Measurements from ENCODE around the gene SLC6A2.

Gene SLC6A2

GRCh38 chr16:55695595-55695994 lies 39.8 kb downstream of the SLC6A2 start:
- DNase-seq, result no peak
- H3K27ac ChIP-seq, result no peak overlapping the region
- in situ Hi-C loops (cut with HindIII; ENCODE audit: low pct_ligation_motif_present, low sequenced_read_pairs), result no loop called here
- H3K4me3 ChIP-seq (ENCODE audit: low read depth, low read length), result no peak overlapping the region
- H3K36me3 ChIP-seq (replicated peaks), result no peaks in the 10 kb centered on the region
- no peak for TF ChIP-seq CTCF (IDR thresholded peaks at IDR 0.05; ENCODE audit: low read depth, low read length, missing control alignments)
- no peaks in the 10 kb centered on the region for H3K27me3 ChIP-seq (replicated peaks)

DNA sequence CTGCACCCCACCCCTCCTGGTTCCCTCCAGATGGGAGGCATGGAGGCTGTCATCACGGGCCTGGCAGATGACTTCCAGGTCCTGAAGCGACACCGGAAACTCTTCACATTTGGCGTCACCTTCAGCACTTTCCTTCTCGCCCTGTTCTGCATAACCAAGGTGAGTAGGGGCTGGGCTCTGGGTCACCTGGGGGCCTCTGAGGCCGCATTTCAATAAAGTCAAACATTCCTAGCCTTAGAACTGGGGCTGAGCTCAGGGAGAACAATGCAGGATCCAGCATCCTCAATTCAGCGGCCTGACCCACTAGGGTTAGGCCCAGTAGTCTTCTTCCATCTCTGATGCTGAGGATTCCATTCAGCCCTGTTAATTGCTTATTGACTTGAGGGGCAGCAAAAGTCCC lies 42.1 kb downstream of the SLC6A2 start:
- no peak overlapping the region for H3K4me3 ChIP-seq (ENCODE audit: low read depth, low read length)
- no peaks in the 10 kb centered on the region for H3K36me3 ChIP-seq (replicated peaks)
- TF ChIP-seq CTCF (IDR thresholded peaks at IDR 0.05; ENCODE audit: low read depth, low read length, missing control alignments), result no peak
- H3K27me3 ChIP-seq (replicated peaks), result no peaks in the 10 kb centered on the region
- no peak overlapping the region for H3K27ac ChIP-seq
- in situ Hi-C loops (cut with HindIII; ENCODE audit: low pct_ligation_motif_present, low sequenced_read_pairs), result no loop called here
- no peak for DNase-seq

- no peak for TF ChIP-seq CTCF (IDR thresholded peaks at IDR 0.05; ENCODE audit: low read depth, low read length, missing control alignments)
- Histone ChIP-seq H3K4me3 (ENCODE audit: low read depth, low read length) (no peak overlapping the region), H3K27me3 (replicated peaks) (no peaks in the 10 kb centered on the region), H3K27ac (no peak overlapping the region), H3K36me3 (replicated peaks) (no peaks in the 10 kb centered on the region)
- in situ Hi-C loops (cut with HindIII; ENCODE audit: low pct_ligation_motif_present, low sequenced_read_pairs), result no loop called here
- DNase-seq, result no peak
Observed at GRCh38 chr16:55698331-55698730, 42.5 kb downstream of the SLC6A2 start.

DNA sequence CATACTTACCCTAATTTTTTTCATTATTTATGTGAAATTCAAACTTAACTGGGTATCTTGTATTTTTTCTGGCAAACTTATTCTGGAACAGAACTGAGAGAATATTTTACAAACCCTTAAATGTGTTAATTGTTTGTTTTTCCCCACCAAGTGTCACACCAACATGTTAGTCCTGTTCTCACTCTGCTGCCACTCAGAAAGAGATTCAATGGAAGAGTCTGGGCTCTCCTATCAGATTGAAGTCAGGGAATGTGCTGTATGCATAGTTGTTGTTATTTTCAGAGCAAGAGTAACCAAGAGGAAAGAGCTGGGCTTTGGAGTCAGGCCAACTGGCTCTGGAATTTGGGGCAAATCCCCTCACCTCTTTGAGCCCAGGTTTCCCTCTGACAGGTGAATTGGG lies 43.2 kb downstream of the SLC6A2 start:
- Histone ChIP-seq H3K27me3 (replicated peaks) (no peaks in the 10 kb centered on the region), H3K36me3 (replicated peaks) (no peaks in the 10 kb centered on the region), H3K4me3 (ENCODE audit: low read depth, low read length) (no peak overlapping the region), H3K27ac (no peak overlapping the region)
- no peak for TF ChIP-seq CTCF (IDR thresholded peaks at IDR 0.05; ENCODE audit: low read depth, low read length, missing control alignments)
- in situ Hi-C loops (cut with HindIII; ENCODE audit: low pct_ligation_motif_present, low sequenced_read_pairs), result no loop called here
- DNase-seq, result no peak

- H3K27ac ChIP-seq, result no peak overlapping the region
- in situ Hi-C loops (cut with HindIII; ENCODE audit: low pct_ligation_motif_present, low sequenced_read_pairs), result loop anchor here (25.0 kb wide), 1 partner anchor 237 kb away; no protein-coding TSS in a partner anchor
- no peak for DNase-seq
- no peak overlapping the region for H3K4me3 ChIP-seq (ENCODE audit: low read depth, low read length)
- H3K27me3 ChIP-seq (replicated peaks), result no peaks in the 10 kb centered on the region
- no peak for TF ChIP-seq CTCF (IDR thresholded peaks at IDR 0.05; ENCODE audit: low read depth, low read length, missing control alignments)
- no peaks in the 10 kb centered on the region for H3K36me3 ChIP-seq (replicated peaks)
Observed at GRCh38 chr16:55699616-55700015, 43.8 kb downstream of the SLC6A2 start.

- Histone ChIP-seq H3K36me3 (replicated peaks) (no peaks in the 10 kb centered on the region), H3K27me3 (replicated peaks) (no peaks in the 10 kb centered on the region), H3K27ac (no peak overlapping the region), H3K4me3 (ENCODE audit: low read depth, low read length) (no peak overlapping the region)
- no peak for TF ChIP-seq CTCF (IDR thresholded peaks at IDR 0.05; ENCODE audit: low read depth, low read length, missing control alignments)
- DNase-seq, result no peak
- in situ Hi-C loops (cut with HindIII; ENCODE audit: low pct_ligation_motif_present, low sequenced_read_pairs), result loop anchor here (25.0 kb wide), 1 partner anchor 238 kb away; no protein-coding TSS in a partner anchor
Observed at GRCh38 chr16:55700067-55700466, 44.3 kb downstream of the SLC6A2 start.

Measured in brain microvascular endothelial cell (primary cell).